HG03095 (cell line): ENCODE data around the gene AFG3L2.
A peak's percentile ranks its signal among the peaks of the same experiment; 100 is the strongest.

Source experiments
- ATAC-seq: cut with Tn5 transposase; IDR thresholded peaks from one replicate; pipeline ENCODE4 v1.9.1; 2021; ENCODE audit warnings: moderate library complexity; ENCODE audit not compliant: unreplicated experiment

The AFG3L2 gene

DNA sequence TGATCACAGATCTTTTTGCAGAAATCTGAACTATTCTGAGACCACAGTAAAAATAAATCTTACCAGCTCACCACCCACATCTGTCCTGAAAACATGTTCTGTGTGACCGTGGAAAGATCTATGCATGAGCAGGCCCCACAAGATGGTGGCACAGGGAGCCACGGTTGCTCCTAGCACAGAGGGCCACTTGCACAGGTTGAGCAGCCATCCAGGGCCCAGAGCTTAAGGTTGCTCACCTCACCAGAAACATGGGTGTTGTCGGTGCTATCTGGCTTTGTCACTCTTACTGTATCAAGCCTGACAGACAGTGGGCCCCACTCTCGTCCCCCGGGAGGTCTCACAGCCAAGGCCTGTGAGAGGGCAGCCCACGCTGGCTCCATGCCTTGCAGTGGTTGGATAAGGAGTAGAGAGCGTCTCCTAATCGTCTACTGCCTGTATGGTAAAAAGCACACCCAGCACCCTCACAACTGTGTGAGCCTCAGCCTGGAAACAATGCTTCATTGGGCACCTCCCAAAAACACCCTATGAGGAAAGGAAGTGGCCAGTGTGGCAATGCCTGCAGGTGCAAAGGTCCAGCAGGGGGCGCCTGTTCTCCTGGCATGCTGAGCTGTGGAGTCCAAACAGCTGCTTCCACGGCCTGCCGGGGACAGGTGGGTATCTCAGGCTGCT is 49.4 kb downstream of the AFG3L2 start:
- no peak for ATAC-seq

GRCh38 chr18:12326711-12327460 is 50.1 kb downstream of the AFG3L2 start:
- no peak for ATAC-seq

- no peak for ATAC-seq
These were observed 51.2 kb downstream of the AFG3L2 start for GRCh38 chr18:12325726-12326245.

GRCh38 chr18:12324991-12325725 is 51.9 kb downstream of the AFG3L2 start:
- ATAC-seq: no peak

- ATAC-seq: no peak
These were observed 55.7 kb downstream of the AFG3L2 start for GRCh38 chr18:12321333-12321732.

DNA sequence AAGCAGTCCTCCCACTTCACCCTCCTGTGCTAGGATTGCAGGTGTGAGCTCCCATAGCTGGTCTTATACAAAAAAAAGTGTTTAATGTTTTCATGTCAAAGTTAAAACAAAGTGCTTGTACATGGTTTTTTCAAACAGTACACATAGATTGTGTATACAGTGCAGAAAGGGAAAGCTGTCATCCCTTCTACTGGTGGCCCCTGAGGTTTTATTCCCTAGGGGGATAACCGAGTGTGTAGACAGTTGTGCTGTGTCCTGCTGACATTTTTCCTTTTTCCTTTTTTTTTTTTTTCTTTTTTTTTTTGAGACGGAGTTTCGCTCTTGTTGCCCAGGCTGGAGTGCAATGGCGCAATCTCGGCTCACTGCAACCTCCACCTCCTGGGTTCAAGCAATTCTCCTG is 58.2 kb downstream of the AFG3L2 start:
- ATAC-seq: no peak

DNA sequence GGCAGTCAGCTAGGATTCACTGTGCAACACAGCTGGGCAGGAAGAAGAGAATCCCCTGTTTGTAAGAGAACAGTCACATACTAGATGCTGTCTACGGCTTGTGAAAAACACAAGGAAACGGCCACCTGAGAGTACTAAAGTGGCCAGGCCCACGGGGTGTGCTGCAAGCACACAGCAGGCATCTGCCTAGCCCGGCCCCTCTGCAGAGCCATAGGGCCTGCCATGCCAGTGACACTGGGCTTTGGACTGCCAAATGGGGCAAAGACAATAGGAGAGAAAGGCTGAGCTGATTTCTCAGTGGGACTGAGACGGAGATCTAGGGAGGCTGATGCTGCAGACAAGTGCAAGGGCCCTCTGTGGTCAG is 58.7 kb downstream of the AFG3L2 start:
- no peak for ATAC-seq

GRCh38 chr18:12317664-12318333 is 59.2 kb downstream of the AFG3L2 start:
- no peak for ATAC-seq

- no peak for ATAC-seq
These were observed 61.1 kb downstream of the AFG3L2 start for GRCh38 chr18:12315911-12316310.

GRCh38 chr18:12315490-12315889 is 61.5 kb downstream of the AFG3L2 start:
- no peak for ATAC-seq

GRCh38 chr18:12314591-12315305 is 62.3 kb downstream of the AFG3L2 start:
- peak; percentile 43 for ATAC-seq

GRCh38 chr18:12313530-12314245 is 63.3 kb downstream of the AFG3L2 start:
- ATAC-seq: no peak

GRCh38 chr18:12312976-12313375 is 64.1 kb downstream of the AFG3L2 start:
- no peak for ATAC-seq

GRCh38 chr18:12310762-12311161 is 66.3 kb downstream of the AFG3L2 start:
- ATAC-seq: no peak

GRCh38 chr18:12309683-12310198 is 67.3 kb downstream of the AFG3L2 start:
- no peak for ATAC-seq

DNA sequence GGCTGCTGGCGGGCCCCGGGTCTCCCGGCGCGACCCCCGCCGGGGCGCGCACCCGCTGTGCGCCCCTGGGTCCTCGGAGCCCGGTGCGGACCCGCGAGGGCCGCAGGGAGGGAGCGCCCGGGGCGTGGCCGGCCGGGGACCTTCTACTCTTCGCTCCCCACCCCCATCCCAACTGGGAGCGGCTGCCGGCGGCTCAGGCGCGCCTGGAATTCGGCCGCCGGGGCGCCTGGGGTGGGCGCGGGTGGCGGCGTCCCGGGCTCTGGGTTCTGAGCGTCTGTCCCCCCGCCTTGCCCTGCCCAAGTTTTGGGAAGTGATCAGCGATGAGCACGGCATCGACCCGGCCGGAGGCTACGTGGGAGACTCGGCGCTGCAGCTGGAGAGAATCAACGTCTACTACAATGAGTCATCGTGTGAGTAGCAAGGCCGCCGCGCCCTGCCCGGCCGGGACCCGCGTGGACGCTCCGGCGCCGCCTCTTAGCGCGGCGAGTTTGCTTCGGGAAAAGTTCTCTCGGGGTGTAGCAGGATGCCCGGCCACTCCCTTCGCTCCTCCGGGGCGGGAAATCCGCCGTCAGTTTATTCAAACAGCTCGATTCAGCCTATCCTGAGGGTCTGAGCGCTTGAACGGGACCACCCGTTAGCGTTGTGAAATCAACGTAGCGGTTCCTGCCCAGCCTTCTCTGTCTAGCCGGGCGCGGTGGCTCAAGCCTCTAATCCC is 68.5 kb downstream of the AFG3L2 start:
- ATAC-seq: peak; percentile 48

DNA sequence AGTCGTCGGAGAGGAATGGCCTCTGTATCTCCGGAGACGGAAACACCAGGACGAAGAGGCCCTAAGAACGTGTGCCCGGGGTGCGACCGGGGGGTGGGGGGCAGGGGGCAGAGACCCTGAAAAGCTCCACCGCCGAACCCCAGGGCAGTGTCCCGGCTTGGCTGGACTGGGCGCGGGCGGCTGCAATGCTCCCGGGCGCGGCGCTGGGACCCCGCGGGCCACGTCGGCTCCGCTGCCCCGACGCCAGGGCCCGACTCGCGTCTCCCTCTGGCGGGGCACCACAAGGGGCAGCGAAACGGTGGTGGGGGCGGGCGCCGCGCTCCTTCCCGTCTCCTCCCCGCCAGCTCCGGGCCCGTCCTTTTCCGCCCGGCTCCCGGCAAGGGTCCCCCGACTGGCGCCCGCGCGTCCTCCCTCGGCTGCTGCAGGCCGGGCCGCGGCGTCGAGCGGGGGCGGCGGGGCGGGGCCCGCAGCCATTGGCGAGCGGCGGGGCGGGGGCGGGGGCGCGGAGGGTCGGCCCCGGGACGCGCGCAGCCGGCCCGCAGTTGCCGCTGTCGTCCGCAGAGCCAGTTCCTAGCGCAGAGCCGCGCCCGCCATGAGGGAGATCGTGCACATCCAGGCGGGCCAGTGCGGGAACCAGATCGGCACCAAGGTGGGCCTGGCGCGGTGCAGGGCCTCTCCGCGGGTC is 69.2 kb downstream of the AFG3L2 start, which contains the start of gene TUBB6:
Gene TUBB6 (plus strand): TSS at position 541 of the 685 bp plus-strand sequence. CDS start 52 bp downstream, at position 593.
- peak; percentile 59 for ATAC-seq
